Suppressor macrophage treated with lipopolysaccharide for 1 hour (primary cell): ENCODE data around the gene ATP2B2.

ENCODE experiments used
- DNase-seq, 3 donors: peaks; one replicate each; pipeline ENCODE4 v3.0.0-alpha.2; 2020 to 2022

Gene ATP2B2

DNA sequence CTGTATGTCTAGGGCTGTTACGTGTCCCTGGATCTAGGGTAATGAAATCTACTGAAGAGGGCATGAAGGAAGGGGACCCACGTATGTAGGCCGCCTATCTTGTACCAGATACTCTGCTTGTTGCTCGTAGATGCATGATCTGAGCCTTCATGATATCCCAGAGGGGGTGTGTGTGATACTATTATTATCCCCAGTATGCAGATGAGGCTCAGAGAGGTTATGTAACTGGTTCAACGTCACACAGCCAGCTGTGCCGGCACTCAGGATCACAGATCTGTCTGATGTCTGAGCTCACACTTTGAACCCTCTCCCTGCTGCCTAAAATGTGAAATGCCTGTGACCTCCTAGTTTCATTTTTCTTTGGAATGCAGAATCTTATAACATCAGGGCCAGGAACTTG is 148.3 kb downstream of the ATP2B2 start:
- no peak for DNase-seq

GRCh38 chr3:10356461-10356981 is 148.9 kb downstream of the ATP2B2 start:
- no peak for DNase-seq

- peak in 2 of 3 donors; percentile 15 for DNase-seq
These were observed 150.9 kb downstream of the ATP2B2 start for GRCh38 chr3:10354361-10355015.

GRCh38 chr3:10353661-10354360 is 151.6 kb downstream of the ATP2B2 start:
- no peak for DNase-seq

- DNase-seq, result no peak
These were observed 152.2 kb downstream of the ATP2B2 start for GRCh38 chr3:10353160-10353559.

DNA sequence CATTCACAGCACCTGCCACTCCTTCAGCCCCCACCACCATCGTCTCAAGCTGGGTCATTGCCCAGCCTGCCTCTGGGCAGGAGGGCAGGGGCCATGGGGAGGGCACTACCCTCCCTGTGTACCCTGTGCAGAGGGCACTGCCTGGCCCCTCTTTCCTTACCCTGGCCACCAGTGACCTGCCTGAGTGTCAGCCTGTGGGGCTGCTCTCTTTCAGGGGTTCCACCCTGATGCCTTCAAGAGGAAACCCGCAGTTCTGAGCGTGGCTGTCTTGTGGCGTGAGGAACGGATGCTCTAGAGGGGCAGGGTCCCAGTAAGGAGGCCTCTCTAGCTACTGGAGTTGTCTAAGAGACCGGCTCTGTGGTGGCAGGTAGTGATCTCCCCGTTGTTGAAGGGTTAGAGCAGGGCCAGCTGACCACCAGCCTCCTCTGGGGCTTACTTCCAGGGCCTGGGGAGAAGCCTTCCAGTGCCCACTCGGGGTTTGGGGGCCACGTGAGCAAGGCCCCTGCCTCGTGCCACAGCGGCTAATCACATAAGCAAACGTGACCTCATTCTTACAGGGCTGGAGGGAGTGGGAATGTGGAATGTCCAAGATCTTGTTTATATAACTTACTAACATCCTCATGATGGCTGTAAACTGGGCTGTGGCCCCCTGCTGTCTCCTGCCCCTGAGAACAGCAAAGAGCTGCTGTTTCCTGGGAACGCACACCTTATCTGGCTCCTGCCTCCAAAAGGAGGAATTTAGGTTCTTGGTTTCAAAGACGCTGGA is 153.1 kb downstream of the ATP2B2 start:
- no peak for DNase-seq

- DNase-seq, result no peak
These were observed 154.2 kb downstream of the ATP2B2 start for GRCh38 chr3:10351013-10351735.

DNA sequence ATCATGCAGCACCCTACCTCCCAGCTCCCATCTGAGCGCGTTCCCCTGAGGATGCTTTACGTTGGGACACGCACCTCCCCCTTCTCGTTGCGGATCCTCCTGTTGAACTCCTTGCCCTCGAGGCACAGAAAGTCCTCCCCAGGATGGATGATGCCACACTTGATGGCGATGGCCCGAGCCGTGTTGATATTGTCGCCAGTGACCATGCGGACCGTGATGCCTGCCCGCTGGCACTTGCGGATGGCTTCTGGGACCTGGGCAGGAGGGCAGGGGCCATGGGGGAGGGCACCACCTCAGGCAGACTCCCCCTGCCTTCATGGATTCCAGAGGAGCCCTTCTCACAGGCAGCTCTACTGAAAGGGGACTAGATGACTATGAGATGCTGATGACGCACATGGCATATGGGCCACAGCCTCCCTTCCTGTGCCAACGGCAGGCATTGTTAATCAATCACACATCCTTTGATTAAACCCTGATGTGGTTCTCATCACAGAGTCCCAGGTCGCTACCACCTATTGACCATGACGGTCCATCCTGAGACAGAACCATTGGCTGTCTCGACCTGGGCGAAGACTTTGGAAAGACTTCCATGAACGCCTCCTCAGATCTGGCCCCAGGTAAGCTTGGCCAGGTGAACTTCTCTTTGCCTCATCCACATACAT is 154.9 kb downstream of the ATP2B2 start:
- DNase-seq, result no peak

DNA sequence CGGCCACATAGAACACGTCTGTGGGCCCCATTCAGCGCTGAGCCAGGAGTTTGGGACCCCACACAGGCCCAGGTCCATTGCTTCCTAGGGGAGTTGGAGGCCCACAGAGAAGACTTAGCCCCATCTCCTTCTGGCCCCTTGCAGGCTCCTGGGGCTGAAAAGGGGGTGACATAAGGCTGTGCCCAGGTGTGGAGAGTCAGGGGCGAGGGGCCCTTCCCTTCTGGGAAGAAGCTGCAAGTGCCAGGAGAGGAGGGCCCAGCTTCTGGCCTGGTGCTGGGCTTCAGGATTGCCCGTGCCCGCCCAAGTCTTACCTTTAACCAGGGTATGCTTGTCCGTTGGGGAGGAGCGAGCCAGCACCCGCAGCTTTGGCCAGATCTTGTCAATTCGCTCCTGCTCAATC is 155.6 kb downstream of the ATP2B2 start:
- DNase-seq, result no peak

- no peak for DNase-seq
These were observed 157.0 kb downstream of the ATP2B2 start for GRCh38 chr3:10348404-10348721.

GRCh38 chr3:10347648-10348403 is 157.6 kb downstream of the ATP2B2 start:
- no peak for DNase-seq

GRCh38 chr3:10345911-10346310 is 159.5 kb downstream of the ATP2B2 start:
- no peak for DNase-seq

GRCh38 chr3:10344944-10345575 is 160.3 kb downstream of the ATP2B2 start:
- no peak for DNase-seq

DNA sequence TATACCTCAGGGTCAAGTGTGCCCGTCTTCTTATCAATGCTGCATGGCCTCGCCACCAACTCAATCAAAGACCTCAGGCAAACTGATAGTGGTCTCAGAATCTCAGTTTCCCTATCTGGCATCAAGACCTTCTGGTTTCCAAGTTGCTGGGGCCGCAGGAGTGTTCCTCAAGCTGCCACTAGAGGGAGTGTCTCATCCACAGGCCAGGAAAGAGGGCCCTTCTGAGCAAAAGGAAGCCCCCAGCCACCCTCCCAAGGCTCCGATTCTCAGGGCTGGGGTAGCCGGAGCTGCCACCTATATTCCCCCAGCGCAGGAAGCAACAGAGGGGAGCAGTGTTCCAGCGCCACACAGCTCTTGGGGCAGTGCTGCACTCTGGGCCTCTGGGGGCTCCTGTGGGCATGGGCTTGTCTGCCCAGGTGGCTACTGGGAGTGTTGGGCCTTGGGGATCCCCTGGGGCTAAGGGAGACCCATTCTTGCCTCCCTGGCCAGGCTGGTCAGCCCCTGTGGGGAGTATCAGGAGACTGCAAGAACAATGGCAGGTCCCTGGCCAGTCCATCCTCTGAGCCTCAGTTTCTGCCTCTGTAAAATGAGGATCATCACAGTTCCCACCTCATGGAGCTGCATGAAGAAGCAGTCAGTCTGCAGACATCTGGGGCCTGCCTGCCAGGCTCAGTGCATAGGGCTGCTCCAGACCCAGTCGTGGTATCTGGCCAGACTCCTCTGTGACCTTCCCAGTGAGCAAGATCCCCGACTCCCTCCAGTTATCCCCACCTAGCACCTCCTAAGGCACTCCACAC is 161.0 kb downstream of the ATP2B2 start:
- peak; percentile 53 to 65 (median 65) for DNase-seq

DNA sequence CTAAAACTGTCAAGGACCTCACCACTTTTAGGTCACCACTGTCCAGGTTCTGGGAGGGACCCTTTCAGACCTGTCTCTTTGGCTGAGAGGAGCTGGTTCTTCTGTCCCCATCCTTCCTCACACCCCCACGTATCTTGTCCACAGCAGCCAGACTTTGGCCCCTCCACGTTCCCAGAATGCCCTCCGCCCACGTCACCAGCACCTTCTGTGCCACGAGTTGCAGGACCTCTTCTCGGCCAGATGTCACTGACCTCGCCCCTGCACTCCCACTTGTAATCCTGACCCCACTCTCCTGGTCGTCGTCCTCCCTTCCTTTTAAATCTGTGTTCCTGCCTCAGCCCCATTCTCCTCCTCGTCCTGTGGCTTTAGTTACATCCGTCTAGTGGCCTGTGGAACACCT is 161.9 kb downstream of the ATP2B2 start:
- DNase-seq, result no peak

GRCh38 chr3:10342781-10343180 is 162.6 kb downstream of the ATP2B2 start:
- DNase-seq, result no peak

GRCh38 chr3:10341901-10342398 is 163.4 kb downstream of the ATP2B2 start:
- DNase-seq, result no peak

- DNase-seq, result no peak
These were observed 164.9 kb downstream of the ATP2B2 start for GRCh38 chr3:10340476-10340875.

DNA sequence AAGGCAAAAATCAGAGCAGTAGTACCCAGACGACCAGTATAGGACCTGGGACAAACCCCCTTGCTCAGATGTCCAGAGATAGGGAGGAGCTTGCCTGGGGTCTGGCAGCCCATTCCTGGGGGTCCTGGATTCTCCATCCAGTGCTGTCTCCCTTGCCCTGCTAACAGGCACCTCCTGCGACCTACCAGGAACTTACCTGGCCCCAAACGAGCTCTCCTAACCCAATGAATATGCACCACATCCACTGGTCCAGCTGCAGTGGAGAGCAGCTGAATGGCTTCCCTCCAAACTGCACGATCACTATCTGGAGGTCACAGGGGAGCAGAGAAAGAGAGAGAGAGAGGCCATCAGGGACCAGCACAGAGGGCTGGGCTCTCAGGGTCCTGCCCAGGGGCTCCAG is 165.3 kb downstream of the ATP2B2 start:
- DNase-seq, result no peak

DNA sequence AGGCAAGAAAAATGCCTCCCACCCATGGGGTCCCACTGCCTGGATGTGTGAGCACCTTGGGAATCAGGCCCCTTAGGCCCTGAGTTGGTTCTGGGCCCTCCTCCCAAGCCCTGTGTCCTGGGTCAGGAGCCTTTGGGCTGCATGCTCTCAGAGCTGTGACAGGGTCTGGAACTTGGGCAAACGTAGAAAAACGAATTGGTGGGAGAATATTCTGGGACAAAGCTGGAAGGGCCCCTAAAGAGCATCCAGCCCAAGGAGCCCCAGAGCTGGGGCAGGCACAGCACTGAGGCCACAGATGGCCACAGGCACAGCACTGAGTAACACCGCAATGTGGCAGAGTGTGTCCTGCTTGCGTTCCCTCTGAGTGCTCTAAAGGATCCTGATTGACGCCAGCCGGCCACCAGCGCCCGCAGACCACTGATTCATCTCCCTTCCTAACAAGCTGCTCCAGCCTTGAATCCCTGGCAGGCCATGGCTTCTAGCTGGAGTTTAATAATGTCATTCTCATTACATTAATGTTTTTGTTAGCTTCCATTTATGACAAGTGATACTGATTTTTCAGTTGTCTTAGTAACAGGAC is 165.9 kb downstream of the ATP2B2 start:
- DNase-seq, result no peak
